Muscle of back (tissue), 13 donors: Measurements from ENCODE around the gene DRP2. TPM values are rescaled to one million over a fixed set of nuclear protein-coding genes. Genes with fewer than 3 reads are reported as not detected.
"Not testable (repeated sequence)": the region's sequence is repeated elsewhere in the genome, so short reads cannot be mapped to it uniquely, and the experiment has no call there.

Experiments
- DNase-seq, 3 donors: peaks; one replicate each; pipeline versions ENCODE4 v3.0.0 to v3.0.0-alpha.2; 2013
- long read RNA-seq, 9 donors: transcript quantifications; one replicate each; lab custom pipeline, GENCODE V29; 2026
- polyA plus RNA-seq, 10 donors: library from polyadenylated mRNA; unstranded; fragments of 120-200 nt; gene quantifications; one replicate each; pipeline ENCODE4 v1.2.1, GENCODE V29; 2013; ENCODE audit not compliant: insufficient read length in 10 of 10

Gene DRP2, protein sequence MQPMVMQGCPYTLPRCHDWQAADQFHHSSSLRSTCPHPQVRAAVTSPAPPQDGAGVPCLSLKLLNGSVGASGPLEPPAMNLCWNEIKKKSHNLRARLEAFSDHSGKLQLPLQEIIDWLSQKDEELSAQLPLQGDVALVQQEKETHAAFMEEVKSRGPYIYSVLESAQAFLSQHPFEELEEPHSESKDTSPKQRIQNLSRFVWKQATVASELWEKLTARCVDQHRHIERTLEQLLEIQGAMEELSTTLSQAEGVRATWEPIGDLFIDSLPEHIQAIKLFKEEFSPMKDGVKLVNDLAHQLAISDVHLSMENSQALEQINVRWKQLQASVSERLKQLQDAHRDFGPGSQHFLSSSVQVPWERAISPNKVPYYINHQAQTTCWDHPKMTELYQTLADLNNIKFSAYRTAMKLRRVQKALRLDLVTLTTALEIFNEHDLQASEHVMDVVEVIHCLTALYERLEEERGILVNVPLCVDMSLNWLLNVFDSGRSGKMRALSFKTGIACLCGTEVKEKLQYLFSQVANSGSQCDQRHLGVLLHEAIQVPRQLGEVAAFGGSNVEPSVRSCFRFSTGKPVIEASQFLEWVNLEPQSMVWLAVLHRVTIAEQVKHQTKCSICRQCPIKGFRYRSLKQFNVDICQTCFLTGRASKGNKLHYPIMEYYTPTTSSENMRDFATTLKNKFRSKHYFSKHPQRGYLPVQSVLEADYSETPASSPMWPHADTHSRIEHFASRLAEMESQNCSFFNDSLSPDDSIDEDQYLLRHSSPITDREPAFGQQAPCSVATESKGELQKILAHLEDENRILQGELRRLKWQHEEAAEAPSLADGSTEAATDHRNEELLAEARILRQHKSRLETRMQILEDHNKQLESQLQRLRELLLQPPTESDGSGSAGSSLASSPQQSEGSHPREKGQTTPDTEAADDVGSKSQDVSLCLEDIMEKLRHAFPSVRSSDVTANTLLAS
- polyA plus RNA-seq: 1 to 10 TPM in 9 of 10 donors, under 1 TPM in 1; 0.97 to 3.4 (median 1.7) TPM
- long read RNA-seq, donor 1: 0 reads
- long read RNA-seq, donor 2: 0 reads
- long read RNA-seq, donor 3: 0 reads
- long read RNA-seq, donor 4: 0 reads
- long read RNA-seq, donor 5: 0 reads
- long read RNA-seq, donor 6: 0 reads
- long read RNA-seq, donor 7: 0 reads
- long read RNA-seq, donor 8, full-length matches to known transcripts: 1 of 1 reads
- long read RNA-seq, donor 8, partial matches to known transcripts: 0 of 1 reads
- long read RNA-seq, donor 8, other reads (novel, unspliced or antisense): 0 of 1 reads
- long read RNA-seq, donor 9: 0 reads

GRCh38 chrX:101219116-101219863 is at the start of gene DRP2:
Gene DRP2, plus strand, starts transcription at chrX:101219786. Its CDS starts 11,862 bp downstream, at chrX:101231648.
- DNase-seq: no peak

- no peak for DNase-seq
Observed at GRCh38 chrX:101171883-101172400, 47.6 kb upstream of the DRP2 start.

- DNase-seq: no peak
Observed at GRCh38 chrX:101176439-101176838, 43.1 kb upstream of the DRP2 start.

DNA sequence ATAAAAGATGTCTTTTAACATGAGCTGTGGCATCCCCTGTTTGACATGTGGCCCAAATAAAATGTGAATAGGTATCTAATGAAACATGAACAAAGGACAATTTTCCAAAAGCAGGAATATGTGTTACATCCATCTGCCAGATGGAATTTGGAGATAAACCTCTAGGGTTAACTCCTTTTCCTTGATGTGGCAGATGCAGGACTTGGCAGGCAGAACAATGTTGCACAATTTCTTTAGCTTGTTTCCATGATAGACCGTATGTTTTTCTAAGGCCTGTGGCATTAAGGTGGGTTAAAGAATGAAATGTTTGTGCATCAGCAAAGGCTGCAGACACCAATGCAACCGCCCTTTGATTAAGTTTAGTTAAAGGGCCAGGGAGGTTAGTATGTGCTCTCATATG is 34.7 kb upstream of the DRP2 start:
- peak in 1 of 3 donors; percentile 10 for DNase-seq

- DNase-seq: not testable (repeated sequence)
Observed at GRCh38 chrX:101187961-101188360, 31.6 kb upstream of the DRP2 start.

DNA sequence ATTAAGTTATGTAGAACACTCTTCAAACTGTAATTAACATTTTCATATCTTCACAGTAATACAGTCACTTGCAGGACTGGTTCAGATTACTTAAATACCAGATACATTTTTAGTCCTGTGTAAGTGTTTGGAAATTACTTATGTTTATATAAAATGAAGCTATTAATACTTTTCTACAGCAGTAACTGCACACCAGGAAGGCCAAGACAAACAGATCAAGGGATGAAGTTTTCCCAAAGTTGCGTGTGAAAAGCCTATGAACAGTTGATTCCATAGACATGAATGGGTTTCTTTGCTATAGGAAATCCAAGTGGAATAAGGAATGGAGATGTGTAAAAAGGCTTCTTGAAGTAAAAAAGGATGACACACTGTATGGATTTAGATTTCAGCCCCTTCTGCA is 28.9 kb upstream of the DRP2 start:
- DNase-seq: no peak

- peak in 2 of 3 donors; percentile 11 to 40 for DNase-seq
Observed at GRCh38 chrX:101191217-101191750, 28.3 kb upstream of the DRP2 start.

GRCh38 chrX:101195442-101196173 is 24.0 kb upstream of the DRP2 start:
- DNase-seq: no peak

DNA sequence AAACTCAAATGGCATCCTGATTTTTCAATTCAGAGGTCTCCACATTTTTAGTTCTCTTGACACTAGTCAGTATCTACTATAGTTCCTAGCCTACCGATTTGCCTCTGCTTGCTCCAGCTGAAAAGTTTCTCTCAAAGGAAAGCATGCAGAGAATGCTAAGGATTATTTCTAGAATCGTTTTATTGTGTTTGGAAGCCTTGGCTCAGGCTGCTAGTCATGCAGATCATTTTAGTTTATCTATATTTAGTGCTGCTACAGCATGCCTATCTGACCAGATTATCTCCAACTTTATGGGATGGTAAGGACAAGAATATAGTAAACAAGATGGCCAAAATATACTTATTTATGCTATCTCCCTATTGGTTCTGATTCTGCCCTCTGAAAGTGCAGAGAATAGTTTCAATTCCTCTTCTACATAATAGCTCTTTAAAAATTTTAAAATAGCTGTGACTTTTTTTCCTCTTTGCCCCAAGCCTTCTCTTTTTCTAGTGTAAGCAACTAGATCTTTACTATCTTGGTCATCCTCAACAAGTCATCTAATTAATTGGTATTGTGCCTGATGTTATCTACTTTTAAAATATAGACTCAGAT is 15.7 kb upstream of the DRP2 start:
- DNase-seq: no peak

GRCh38 chrX:101206471-101206870 is 13.1 kb upstream of the DRP2 start:
- peak in 1 of 3 donors; percentile 17 for DNase-seq

DNA sequence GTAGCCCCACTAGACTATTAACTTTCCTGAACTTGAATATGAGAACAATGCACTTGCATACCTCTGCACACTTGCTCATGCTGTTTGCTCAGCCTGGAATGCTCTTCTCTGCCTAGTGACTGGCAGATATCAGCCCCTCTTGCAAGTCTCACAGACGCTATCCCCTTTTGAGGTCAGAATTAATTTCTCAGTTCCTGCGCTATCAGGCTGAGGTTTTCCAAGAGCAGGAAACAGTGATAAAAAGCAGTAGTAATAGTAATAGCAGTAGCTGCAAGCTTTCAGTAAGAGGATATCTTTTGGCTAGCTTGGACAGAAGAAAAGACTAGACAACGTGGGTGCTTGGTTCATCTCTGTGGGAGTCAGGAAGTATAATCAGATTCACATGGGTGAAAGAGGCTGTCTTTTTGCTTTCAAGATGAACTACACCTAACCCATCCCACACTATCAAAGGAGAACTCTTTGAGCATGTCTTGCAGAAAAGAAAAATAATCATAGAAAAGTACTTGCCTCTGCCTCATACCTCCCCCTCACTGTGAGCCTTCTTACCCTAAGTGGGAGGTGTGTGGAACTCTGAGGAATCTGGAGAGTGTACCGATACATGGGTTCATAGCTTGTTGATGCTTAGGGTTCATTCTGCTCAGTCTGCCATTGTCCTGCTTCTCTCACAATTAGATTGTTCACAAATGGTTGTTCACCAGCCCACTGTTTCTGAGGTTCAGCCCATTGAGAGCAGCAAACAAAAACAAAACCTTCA is 11.3 kb upstream of the DRP2 start:
- no peak for DNase-seq

- no peak for DNase-seq
Observed at GRCh38 chrX:101210630-101211029, 9.0 kb upstream of the DRP2 start.

DNA sequence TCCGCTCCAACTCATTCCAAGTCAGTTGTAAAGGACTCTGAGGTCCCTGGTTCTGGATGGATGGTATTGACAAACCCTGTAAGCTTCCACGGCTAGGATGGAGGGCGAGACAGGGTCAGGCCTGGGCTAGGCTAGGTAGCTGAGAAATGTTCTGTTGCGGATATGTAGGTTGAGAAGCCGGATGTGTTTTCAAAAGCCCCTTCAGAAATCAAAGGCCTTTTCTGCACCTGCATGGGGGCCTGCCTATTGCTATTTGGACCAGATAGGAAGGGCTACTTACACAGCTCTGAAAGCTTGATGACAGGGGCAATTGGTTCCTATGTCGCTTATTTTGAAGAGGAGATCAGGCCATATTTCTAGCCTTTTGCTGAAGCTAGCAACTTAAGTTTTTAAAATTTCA is 1.9 kb upstream of the DRP2 start:
- DNase-seq: no peak

DNA sequence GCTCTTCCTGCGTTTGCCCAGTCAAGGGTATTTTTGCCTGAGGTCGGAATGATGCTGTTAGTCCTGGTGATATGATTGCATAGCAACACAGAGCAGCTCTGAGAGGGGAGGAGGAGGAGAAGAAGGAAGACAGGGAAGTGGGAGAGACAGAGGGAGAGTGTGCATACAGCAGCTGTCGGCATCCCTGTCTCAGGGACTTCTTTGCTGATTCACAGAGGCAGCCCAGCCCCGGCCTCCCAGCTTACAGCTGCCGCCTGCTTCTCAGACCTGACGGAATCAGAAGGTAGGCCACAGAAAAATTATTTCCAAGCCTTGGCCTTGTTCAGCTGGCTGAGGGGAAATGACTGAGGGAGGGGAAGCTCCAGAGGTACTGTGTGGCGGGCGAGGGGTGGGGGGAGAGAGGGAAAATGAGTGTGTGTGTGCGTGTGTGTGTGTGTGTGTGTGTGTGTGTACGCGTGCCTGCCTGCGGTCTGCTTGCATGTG is 319 bp downstream of the DRP2 start:
- DNase-seq: peak in 2 of 3 donors; percentile 27 to 57

DNA sequence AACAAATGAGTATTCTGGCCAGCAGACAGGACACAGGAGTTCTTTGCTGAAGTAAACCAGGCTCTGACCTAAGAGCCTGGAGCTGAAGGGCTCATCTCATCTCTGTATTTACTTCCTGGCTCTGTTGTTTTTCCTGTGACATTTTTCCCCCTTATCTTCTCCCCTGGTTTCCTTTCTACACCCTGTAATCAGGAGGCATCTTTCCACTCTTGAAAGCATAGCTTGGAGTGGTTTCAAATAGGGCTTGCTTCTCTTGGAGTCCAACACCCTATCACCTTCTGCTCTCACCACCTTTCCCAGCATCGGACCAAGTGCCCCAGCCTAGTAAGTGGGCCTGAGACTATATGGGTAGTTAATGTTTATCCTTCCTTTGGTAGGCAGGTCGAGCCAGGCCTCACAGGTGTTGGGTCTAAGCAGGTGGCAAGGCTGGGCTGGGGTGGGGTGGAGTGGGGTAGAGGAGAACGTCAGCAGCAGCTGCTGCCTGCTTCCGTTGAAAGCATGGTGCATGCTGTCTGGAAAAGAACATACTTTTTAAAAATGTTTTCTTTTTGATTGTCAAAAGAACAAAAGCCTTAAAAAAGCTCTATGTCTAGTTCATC is 1.2 kb downstream of the DRP2 start:
- DNase-seq: no peak

- no peak for DNase-seq
Observed at GRCh38 chrX:101223226-101223625, 3.6 kb downstream of the DRP2 start.

- DNase-seq: peak in 1 of 3 donors; percentile 62
Observed at GRCh38 chrX:101229170-101229569, 9.6 kb downstream of the DRP2 start.

DNA sequence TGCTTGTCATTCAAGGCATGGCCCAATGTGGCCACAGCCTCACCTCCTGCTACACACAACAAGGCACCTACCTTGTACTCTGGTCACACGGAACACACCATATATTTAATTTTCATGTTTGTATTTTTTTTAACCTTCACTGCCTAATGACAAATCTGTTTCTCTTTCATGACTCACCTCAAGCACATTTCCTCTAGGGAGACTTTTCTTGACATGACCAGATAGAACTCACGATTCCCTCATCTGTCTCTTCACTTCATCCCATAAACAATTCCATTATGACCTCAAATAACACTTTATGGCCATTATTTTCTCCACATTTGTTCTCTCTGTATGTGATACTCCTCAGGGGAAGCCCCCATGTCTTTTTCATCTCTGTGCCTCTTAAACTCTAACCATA is 11.1 kb downstream of the DRP2 start:
- no peak for DNase-seq
